SKM-1 treated with dmso at 0.1 percent for 144 hours (cell line): ENCODE results near the gene CCDC146.
"Not testable (repeated sequence)": the region's sequence is repeated elsewhere in the genome, so short reads cannot be mapped to it uniquely, and the experiment has no call there.

Experiments
- DNase-seq: peaks from one replicate; lab custom pipeline; 2025; ENCODE audit not compliant: unreplicated experiment; lab: John Stamatoyannopoulos, UW

Gene CCDC146

DNA sequence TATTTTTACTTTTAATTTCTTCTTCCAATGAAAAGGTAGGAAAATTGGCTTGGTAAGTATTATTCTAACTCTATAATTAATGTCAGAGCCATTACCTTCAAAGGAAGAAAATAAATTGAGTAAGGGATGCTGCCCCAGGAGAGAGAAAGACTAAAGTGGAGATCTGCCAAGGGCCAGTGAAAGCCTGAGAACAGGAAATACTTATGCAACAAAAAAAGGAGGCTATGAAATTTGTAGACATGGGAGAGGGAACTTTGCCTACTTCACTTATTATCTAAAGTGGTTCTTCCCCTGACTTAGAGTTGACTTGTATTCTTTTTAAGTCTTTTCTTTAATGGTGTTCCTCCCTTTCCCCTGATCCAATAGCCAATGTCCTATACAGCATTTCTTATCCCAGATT is 29.8 kb downstream of the CCDC146 start:
- DNase-seq: peak; percentile 18

- not testable (repeated sequence) for DNase-seq
These were observed 32.6 kb downstream of the CCDC146 start for GRCh38 chr7:77154917-77155464.

DNA sequence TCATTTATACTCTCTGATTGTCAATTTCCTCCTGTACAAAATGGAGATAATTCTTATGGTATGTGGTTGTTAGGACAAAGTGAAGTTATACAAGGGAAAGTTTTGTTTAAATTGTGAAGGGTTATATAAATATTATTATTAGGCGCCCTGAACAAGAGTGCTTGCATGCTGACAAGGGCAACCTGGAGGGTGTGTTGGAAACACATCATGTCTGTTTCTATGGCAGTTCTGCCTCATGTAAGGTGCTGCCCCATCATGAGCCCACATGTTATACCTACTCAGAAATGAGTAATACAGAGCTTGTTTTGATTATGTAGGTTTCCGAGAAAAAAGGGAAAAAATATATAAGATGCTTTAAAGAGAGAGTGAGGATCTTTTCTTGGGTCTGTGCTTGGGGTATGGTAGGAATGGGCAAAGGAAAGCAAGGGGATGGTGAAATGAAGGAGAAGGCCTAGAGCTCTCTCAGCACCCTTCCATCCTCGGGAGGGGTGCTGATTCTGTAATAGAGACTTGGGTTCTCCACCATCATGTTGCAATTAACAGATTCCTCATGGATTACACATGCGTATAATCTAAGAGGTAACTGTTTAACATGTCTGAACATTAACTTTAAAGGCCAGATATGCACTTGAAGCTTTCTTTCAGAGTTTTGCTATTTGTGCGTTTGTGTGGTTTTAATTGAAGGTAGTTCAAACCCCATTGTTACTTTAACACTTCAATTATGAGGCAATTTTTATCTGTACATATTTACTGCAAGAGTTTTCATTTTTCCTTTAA is 33.4 kb downstream of the CCDC146 start:
- not testable (repeated sequence) for DNase-seq

- DNase-seq: not testable (repeated sequence)
These were observed 34.6 kb downstream of the CCDC146 start for GRCh38 chr7:77157034-77157433.

- DNase-seq: peak; percentile 93
These were observed 35.0 kb downstream of the CCDC146 start for GRCh38 chr7:77157446-77157845.

GRCh38 chr7:77171073-77171472 is 48.7 kb downstream of the CCDC146 start:
- DNase-seq: not testable (repeated sequence)

DNA sequence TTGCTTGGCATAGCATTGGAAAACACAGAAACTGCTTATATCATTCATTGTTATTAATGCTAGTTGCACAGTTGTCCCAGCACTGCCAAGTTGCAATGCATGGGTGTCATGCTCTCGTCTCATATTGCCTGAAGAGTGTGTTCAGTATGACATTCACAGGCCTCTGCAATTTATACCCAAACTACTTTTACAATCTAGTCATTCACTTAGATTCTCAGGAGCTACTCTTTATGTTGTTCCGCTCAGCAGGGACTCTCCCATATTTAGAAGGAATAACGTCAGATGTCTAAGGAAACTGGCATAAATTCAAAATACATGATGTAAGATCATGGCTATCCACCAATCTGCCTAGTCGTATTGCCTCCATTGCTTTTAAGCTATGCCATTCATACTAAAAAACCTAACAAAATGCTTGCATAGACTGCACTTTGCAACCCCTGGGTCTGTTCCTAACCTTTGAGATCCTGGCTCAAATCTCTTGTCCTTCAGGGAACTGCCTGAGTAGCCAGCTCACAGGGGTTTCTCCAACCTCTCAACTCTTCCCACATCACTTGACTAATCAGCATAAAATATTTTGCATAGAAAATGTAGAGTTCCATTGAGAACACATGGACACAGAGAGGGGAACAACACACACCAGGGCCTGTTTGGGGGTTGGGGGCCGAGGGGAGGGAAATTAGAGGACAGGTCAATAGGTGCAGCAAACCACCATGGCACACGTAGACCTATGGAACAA is 50.2 kb downstream of the CCDC146 start:
- DNase-seq: not testable (repeated sequence)

- DNase-seq: not testable (repeated sequence)
These were observed 52.0 kb downstream of the CCDC146 start for GRCh38 chr7:77174418-77174817.

GRCh38 chr7:77175274-77175800 is 52.9 kb downstream of the CCDC146 start:
- DNase-seq: not testable (repeated sequence)

DNA sequence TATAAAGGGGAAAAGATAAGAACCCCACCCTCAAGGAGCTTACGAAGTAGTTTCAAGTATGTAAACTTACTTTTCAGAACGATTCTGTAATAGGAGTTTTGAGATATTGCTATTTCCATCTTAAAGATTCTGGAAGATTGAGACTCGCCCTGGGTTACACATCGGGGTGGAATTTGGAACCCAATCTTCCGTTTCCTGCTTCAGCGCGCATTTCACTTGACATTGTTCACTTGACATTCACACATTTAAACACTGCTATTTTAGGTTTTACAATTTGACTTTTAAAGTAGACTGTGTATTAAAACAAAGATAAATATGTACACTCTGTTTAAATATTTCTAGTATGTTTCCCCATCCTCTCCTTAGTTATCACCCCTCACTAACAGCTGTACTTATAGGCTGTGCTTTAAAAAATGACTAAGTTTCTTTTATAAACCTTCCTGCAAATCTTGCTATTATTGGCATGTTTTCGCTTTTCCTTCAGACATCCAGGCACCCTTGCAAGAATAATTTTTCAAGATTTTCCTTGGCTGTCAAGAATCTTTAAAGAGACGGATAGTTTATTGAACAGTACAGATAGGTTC is 55.0 kb downstream of the CCDC146 start:
- not testable (repeated sequence) for DNase-seq

GRCh38 chr7:77178024-77178423 is 55.6 kb downstream of the CCDC146 start:
- not testable (repeated sequence) for DNase-seq

DNA sequence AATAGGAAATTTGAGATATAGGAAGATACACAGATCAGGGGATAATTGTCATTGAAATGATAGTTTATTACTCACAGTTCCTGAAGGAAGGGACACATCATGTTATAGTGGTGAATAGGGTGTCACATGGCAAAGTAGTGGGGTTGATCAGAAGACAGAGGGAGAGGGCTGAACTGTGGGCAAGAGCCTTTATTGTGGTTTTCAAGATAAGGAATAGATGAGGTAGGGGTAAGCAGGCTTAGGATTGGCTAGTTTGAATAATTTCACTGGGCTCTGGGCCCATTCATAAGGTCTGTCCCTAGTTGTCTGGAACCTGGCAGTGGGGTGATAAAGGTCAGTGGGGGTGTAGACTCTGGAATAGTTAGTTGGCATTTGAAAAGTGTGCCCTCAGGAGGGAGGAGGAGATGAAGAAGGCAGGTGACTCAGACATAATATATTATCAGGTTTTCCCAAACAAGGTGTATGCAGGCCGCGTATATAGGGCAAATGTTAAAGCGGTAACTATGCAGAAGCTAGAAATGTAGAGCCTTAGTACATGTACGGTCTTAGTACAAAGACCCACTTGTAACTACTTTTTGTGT is 58.7 kb downstream of the CCDC146 start:
- DNase-seq: no peak

- no peak for DNase-seq
These were observed 59.3 kb downstream of the CCDC146 start for GRCh38 chr7:77181734-77182133.

DNA sequence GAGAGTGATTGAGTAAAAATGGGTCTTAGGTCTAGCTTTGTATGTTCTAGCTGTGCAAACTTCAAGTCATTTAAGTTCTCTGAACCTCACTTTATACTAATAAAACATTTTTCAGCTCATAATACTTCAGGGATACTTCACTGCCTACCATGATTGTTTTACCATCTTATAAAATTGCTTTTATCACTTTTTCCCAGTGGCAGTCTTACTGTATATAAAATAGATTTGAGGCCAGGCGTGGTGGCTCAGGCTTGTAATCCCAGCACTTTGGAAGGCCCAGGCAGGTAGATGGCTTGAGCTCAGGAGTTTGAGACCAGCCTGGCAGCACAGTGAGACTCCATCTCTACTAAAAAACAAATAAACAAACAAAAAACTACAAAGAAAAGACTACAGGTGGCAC is 59.8 kb downstream of the CCDC146 start:
- DNase-seq: no peak

- no peak for DNase-seq
These were observed 62.0 kb downstream of the CCDC146 start for GRCh38 chr7:77184463-77184862.

- no peak for DNase-seq
These were observed 62.6 kb downstream of the CCDC146 start for GRCh38 chr7:77184990-77185389.

- DNase-seq: no peak
These were observed 63.5 kb downstream of the CCDC146 start for GRCh38 chr7:77185866-77186265.

DNA sequence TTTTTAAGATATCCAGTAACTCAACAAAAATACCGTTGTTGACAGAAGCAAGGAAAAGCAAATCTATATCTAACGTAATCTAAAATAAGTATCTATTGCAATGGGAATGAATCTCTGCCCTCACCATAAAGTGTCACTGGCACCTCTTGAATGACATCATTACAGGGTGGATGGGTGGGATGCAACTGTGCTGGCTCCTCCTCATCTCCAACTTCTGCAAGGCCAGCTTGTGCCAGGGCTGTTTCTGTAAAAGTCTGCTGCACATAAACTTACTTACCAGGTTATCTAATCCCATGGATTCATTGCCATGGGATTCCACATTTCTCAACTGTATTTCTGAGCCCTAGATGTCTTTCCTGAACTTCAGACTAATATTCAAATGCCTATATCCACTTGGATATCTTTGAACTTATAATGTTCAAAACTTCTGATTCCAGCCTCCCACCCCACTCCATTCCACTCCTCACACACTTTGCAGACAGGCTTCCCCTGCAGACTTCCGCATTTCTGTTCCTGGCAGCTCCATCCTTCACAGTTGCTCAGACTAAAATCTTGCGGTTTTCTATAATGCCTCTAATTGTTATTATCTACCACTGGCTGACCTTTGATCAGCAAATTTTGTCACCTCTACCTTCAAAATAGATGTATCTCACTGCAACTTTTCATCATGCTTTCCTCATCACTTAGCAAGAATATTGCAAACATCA is 66.5 kb downstream of the CCDC146 start:
- DNase-seq: peak; percentile 87

GRCh38 chr7:77197141-77197540 is 74.7 kb downstream of the CCDC146 start:
- no peak for DNase-seq
